GM19193 (cell line): ENCODE data around the gene TCP11.

Experiments used
- POLR2A ChIP-seq: IDR thresholded peaks from 4 replicates; pipeline ENCODE4 v1.6.1; 2011; ENCODE audit not compliant: insufficient read depth, insufficient read length; ENCODE audit errors: extremely low read depth

TCP11 gene

GRCh38 chr6:35142588-35143569 lies 1.7 kb upstream of the TCP11 start:
- no peak for TF ChIP-seq POLR2A

DNA sequence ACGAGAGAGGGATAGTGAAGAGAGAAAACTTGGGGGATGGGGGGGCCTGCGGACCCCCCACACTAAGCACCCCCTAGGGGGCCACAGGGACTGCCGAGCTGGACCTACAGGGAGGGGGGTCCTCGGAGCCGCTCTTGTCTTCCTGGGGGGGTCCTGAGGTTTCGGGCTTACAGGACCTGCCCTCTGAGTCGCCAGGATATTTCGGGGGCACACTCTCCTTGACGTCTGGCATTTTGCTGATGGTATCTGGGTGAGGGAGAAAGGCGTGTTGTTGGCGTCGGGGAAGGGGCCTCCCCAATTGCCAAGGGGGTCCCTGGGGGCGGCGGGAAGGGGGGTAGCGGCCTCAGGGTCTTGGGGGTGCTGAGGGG lies 516 bp downstream of the TCP11 start:
- TF ChIP-seq POLR2A = no peak

DNA sequence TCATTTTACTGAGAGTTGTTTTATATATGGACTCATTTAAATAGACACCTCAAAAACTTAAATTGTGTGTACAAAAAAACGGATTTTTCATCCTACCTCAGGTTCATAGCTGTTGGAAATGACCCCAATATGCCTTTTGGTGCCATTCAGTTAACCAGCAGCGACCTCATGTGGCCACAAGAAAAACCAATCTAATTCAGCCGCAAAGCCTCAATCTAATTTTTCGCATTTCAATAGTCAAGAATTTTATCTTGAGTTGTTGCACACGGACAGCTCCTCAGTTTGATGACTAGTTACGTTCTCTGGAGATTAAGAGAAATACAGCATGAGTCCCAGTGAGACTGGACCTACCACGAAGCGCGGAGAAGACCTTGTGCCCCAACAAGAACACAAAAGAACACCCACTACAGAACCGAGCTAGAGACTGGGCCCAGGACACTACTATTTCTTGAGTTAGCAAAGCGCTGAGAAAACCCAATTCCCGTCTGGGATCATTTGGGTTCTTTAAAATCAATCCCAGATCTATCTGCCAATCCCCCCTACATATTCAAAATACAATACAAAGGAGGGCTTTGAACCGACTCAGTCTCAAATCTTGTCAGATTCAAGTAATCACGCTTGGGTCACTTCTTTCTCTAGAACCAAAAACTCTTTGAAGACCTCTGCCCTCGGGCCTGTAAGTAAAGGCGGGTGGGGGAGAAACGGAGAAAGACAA lies 1.1 kb downstream of the TCP11 start:
- no peak for TF ChIP-seq POLR2A

DNA sequence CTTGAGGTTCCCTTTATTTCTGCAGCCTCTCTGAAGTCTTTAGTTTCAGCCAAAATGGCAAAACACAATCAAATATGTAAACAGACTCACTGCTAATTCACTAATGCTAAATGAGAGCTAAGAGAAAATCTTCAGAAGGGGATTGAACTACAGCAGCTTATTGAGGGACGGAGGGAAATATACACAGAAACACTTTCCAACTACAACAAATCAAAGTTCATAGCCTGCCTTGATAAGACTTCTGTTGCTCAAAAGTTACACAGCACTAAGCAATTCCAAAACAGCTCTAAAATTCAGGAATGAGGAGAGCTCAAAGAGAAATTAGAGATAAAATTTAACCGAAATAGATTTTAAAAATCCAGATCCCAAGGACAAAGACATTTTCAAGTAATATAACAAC lies 1.7 kb downstream of the TCP11 start:
- TF ChIP-seq POLR2A = no peak

DNA sequence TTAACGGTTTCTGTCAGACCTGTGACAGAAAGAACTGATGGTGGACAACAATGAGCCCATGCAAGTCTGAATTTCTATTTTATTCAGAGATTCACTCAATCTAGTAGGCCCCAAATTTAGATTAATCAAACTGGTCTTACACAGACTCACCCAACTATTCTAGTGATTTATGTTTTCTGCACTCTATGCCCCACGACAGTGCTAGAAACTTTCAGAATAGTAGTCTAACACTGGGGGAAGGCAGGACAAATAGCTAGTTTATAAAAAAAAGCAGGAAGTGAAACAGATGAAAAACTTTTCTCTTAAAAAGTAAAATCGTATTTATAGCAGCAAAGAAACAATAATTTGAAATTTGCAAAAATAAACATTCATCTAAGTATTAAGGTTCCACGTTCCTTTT lies 5.0 kb downstream of the TCP11 start:
- TF ChIP-seq POLR2A = no peak

DNA sequence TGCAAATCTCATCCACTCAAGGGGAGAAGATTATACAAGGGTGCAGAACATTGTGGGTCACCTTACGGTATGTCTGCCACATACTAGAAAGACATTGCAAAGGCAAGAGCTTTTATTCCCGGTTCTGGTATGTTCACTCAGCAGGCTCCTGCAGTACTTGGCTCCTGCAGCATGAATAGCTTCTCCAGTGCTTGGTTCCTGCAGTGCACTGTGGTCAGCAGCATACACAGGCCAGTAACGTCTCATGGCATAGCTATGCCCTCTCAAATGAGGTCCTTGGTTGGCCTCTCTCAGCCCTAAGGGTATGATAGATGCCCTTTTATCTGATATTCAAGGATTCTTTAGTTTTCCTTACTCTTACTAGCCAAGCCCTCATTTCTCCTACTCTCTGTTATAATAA lies 12.6 kb downstream of the TCP11 start:
- no peak for TF ChIP-seq POLR2A

GRCh38 chr6:35128042-35128441 lies 13.1 kb downstream of the TCP11 start:
- no peak for TF ChIP-seq POLR2A

DNA sequence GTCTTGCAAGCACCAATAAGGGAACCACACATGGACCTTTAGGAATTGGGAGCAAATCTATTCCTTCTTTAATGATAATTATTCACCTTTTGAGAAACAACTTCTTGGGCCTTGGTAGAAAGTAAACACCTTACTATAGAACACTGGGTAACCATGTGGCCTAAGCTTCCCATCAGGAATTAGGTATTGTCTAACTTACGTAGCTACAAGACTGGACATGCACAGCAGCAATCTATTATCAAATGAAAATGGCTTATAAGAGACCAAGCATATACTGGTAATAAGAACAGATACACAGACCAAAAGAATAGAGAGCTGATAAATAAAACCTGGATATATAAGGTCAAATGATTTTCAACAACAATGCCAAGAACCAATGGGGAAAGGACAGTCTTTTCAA lies 16.8 kb downstream of the TCP11 start:
- no peak for TF ChIP-seq POLR2A

- TF ChIP-seq POLR2A = no peak
These were observed 20.4 kb downstream of the TCP11 start for GRCh38 chr6:35120746-35121145.

GRCh38 chr6:35108309-35108885 lies 32.7 kb downstream of the TCP11 start:
- no peak for TF ChIP-seq POLR2A

DNA sequence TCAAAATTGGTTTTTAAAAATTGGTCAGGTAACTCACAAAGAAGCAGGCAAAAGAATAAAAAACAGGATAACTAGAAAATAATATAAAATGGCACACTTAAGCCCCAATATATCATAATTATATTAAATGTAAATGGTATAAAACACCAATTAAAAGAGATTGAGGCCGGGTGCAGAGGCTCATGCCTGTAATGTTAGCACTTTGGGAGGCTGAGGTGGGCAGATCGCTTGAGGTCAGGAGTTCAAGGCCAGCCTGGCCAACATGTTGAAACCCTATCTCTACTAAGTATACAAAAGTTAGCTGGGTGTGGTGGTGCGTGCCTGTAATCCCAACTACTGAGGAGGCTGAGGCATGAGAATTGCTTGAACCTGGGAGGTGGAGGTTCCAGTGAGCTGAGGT lies 36.1 kb downstream of the TCP11 start:
- no peak for TF ChIP-seq POLR2A

GRCh38 chr6:35099116-35099515 lies 42.0 kb downstream of the TCP11 start:
- no peak for TF ChIP-seq POLR2A

DNA sequence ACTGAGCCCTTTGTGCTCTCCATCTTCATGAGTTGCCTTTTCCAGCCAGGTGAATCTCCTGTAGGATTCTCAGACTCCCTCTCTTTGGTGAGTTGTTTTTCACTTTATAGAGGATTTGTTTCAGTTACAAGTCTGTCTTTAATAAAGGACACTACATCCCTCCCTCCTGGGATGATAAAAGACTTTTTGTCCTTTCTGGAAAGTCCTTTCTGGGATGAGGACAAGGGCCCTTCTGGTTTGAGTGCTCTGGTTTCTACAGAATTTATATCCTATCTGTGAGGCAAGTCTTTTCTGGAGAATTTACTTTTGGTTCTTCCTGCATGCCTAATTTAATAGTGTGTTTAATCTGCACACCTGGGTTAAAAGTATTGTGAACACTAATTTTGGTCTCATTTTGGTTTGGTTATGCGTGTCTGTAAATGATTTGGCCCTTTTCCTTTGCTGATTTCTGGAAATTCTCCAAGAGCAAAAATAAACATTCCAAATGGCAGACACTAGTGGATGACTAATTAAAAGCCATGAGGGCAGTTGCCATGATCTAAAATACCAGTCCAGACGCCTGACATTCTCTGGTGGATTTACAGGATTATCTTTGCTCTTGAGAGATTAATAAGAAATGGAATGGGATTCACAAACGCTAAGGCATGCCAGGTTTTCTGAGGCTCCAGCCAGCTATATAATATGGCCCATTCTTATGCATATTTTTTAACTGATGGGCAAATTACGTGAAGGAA lies 44.8 kb downstream of the TCP11 start:
- no peak for TF ChIP-seq POLR2A

GRCh38 chr6:35094183-35094582 lies 47.0 kb downstream of the TCP11 start:
- no peak for TF ChIP-seq POLR2A

- TF ChIP-seq POLR2A = no peak
These were observed 47.4 kb downstream of the TCP11 start for GRCh38 chr6:35093783-35094182.
